Measurements from ENCODE around the gene ZBTB46.

The ZBTB46 gene

DNA sequence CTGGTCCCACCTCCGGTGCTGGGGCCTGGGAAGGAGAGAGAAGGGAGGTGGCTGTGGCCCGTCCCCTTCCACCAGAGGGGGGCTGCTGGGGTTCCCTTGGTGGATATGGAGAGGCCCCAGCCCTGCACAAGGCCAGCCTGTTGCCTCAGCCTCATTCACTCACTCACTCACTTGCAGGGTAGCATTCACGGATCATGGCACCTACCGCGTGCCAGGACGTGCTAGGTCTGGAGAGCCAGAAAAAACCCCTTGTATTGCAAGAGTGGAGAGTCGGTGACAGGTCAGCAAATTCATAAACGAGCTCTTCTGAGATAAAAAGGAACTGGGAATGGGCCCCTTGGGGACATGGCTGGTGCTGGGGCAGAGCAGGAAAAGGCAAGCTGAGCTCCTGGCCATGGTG lies 6.4 kb upstream of the ZBTB46 start:
- no peak for DNase-seq

DNA sequence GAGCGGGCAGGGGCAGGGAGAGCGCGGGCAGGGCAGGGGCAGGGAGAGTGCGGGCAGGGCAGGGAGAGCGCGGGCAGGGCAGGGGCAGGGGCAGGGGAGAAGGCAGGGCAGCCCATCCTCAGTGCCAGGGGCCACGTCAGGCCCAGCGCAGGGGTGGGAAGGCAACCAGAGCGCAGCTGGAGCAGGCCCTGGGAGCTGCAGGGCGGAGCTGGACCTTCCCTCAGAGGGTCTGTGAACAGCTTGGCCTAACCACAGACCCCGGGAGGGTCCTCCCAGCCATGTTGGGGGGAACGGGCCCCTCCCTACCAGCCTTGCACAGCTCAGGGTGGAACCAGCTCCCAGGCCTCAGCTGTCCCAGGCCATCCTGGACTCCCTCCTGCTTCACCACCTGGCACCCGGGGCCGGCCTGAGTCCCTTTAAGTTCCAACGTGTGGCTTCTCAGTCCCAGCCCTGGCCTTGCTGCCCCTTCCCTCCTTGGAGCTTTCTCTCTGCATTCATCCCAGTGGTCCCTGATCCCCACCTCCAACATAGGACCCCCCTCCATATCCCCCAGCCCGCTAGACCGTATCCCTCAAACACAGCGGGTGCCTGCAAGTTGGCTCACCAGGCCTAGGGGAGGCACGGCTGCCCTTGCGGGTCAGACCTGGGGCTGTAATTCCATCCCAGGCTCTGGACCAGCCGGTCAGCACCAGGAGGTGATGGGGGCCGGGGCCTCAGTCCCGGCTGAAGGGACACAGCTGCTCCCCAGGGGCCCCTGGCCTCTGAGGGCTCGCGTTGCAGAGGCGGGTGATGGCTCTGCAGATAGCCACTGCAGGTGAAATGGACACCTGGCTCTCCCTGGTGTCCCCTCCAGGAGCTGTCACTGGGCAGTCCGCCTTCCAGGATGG lies 5.6 kb upstream of the ZBTB46 start:
- DNase-seq = no peak

DNA sequence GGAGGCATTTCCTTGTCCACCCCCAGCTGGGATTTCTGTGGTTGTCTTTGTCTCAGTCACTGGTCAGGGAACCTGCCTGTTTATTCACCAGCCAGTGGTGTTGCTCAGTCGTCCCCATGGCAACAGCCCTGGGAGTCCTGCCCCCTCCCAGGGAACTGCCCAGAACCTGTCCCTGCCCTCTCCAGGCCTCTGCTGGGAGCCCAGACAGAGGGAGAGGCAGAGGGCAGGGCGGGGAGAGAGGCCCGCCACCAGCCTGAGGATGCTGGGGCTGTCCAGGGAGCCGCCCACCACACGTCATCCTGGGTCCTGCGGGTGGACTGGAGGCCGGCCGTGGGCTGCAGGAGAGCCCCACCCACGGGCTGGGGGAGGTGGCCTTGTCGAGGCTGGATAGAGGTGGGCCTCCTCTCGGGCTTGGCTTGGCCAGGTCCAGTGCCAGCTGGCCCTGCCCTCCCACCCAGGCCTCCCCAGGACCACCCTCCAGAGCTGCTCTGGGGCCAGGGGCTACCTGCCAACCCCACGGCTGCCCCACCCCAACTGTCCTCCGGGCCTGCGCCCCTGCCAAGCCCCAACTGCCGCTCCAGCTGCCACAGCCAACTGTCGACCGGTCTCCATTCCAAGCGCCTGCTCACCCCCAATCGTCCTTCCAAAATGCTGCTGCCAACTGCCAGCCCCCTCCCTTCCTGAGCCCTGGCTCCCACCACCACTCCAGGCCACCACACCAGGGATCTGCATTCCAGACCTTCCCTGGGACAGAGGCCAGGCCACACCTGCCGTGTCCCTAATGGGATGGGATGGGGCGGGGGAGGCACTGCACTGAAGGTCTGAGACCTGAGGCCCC lies 4.2 kb upstream of the ZBTB46 start:
- DNase-seq = peak; percentile 80

DNA sequence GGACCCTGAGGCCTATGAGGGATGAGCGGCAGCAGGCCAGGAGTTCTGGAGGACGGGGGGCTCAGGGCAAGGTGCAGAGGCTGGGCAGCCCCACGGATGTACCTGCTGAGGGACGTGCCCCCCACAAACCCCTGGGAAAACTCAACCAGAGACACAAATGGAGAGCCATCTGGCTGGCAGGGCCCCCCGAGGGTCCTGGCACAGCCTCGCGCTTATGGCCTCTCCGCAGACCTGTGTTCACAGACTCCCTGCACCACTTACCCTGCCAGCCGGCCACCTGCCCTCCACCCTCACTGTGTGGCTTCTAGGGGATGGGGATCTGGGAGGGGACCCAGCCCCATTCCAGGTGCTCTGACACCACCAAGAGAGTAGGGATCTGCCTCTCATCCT lies 3.4 kb upstream of the ZBTB46 start:
- DNase-seq = no peak

DNA sequence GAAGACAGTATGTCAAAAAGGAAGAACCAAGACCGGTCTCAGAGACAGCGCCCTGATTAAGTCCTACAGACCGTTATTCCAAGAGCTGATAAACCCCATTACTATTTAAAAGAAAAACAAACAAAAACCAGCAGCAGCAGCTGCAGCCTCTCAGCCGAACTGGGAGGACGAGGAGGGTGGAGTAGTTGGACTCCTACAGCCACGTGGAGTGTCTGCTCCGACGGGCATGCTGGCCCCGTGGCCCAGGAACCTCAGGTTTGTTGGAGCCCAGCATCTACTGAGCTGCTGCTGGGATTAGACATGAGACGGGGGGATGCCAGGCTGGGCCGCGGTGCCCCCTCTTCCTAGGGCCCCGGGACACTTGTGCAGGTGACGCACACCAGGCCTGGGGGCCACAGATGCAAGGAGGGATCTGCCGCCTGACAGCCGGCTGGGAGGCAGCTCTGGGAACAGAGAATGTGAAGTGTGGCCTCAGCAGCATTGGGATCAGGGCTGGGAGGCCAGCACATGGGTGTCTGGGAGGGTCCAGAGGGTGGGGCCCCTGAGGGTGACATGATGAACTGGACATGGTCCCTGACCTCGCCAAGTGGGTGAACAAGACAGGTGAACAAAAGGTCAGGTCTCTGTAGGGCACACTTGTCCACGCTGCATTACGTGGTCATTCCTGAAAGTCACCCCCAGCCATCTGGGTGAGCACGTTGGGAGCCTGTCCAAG lies 2.9 kb upstream of the ZBTB46 start:
- no peak for DNase-seq

GRCh38 chr20:63831993-63832686 lies 1.1 kb upstream of the ZBTB46 start:
- no peak for DNase-seq

DNA sequence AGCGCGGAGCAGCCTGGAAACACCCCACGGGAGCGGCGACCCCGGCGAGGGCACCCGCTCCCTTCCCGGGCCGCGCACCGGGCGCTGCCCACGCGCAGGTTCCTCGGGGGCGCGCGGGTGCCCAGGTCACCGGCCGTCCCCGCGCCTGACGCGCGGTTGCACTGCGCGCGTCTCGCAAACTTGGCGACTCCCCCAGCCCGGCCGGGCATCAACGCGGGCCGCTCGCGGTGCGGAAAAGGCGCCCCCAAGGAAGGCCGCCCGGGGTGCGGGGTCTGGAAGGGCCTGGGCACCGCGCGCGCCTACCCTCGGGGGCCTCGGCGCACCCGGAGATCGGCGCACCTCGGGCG lies 555 bp upstream of the ZBTB46 start:
- no peak for DNase-seq

GRCh38 chr20:63829945-63830835 lies 874 bp downstream of the ZBTB46 start:
- no peak for DNase-seq

- no peak for DNase-seq
Measured at GRCh38 chr20:63829603-63829944, 1.5 kb downstream of the ZBTB46 start.

DNA sequence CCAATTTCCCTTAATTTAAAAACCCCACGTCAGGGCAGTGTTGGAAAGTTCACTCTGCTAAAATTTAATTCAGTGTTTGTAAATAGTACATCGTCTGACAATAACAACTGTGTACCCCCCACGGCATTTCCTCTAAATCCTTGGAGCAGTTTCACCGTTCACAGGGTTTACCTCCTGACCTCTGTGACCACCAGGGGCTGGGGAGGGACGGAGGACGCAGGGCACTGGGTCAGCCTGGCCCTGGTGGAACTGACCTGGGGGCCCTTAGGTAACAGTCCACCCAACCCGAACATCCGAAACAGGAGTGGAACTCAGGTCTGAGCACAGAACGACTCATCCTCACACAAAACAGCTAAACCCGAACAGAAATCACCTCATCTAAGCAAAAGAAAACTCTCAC lies 2.1 kb downstream of the ZBTB46 start:
- DNase-seq = no peak

- no peak for DNase-seq
Measured at GRCh38 chr20:63828545-63828944, 2.5 kb downstream of the ZBTB46 start.

GRCh38 chr20:63828124-63828523 lies 2.9 kb downstream of the ZBTB46 start:
- no peak for DNase-seq

DNA sequence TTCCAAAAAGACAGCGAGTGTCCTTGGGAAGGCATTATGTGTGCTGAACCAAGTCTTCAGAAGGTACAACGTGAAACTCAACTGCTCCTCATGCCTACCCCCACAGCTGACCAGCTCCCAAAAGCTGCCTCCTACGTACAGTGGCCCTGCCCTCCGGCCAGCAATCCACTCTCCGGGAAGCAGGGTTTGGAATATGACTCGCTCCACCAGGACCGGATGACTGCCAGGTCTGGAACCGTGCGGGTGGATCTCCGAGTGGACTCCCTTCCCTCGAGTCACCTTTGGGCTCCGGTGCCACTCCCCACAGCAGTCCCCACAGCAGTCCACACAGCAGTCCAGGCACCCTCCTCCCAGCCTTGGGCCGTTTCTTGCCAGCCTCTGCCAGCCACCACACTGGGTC lies 4.3 kb downstream of the ZBTB46 start:
- no peak for DNase-seq

DNA sequence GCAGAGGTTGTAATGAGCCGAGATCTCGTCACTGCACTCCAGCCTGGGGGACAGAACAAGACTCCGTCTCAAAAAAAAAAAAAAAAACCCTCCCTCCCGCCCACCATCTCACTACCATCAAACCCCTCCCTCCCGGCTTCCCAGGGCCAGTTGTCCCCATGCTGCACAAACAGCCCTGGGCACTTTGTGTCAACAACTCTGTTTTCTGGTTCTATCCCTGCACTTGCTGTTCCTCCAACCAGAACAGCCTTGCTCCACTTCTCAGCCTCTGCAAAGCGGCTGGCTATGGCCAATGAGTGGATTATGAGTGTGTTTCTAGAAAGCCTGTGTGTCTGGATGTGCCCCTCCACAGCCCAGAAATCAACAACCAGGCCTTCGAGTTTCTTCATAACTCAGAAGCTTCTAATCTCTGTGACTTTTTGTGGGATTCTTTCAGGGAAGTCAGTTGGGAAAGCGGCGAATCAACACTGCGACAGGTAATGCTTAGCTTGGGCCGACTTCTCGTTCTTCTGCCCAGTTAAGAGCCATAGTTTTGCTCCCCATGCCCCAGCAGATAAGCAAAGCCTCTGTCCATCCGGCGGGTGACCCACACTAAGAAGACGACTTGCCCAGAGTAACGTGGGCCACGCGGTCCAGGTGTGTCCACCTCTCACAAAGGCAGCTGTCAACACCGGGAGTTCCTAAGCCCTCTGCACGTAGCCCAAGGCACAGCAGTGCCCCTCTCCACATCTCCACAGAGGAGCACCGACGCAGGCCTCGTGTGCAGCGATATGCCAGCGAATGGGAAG lies 5.5 kb downstream of the ZBTB46 start:
- no peak for DNase-seq

DNA sequence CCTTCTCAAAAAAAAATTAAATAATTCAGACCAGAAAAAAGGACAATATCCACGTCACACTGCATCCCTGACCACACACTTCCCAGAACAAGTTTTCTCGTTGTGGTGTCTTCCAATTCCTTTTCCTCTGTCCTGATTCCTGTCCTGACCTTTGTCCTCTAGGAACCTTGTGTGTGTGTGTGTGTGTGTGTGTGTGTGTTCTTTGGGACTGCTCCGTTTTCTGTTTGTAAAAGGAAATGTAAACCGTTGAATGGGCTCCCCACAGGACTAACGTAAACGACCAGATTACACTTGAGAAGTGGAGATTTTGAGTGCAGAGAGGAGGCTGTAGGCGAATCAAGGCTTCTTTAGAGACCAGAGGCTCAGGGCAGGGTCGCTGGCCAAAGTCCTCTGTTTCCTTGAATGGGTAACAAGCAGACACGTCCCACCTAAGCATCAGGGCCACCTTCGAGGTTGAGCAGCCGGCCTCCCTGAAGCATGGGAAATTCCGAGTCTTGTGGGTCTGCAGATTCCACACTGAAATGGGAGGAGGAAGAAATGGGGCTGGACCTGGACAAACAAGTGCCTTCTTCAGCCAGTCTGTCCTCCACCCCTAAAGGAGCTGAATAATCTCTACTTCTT lies 7.3 kb downstream of the ZBTB46 start:
- DNase-seq = no peak

GRCh38 chr20:63822276-63822696 lies 8.8 kb downstream of the ZBTB46 start:
- DNase-seq = no peak

DNA sequence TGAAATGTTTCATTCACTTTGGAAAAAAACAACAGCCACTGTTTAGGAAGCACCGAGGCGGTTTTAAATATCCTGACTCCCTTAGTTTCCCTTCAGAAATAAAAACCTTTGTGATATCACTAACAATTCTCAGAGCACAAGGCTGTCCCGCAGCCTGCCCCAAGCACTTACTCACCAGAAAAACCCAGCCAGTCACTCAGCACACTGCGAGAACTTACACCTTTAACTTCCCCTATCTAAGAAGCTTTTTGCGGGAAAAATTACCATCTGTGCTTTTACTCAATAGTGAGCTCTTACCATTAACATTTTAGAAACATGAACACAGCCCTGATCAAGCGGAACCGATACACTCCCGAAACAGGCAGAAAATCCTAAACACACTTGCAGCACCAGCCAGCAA lies 9.3 kb downstream of the ZBTB46 start:
- no peak for DNase-seq

DNA sequence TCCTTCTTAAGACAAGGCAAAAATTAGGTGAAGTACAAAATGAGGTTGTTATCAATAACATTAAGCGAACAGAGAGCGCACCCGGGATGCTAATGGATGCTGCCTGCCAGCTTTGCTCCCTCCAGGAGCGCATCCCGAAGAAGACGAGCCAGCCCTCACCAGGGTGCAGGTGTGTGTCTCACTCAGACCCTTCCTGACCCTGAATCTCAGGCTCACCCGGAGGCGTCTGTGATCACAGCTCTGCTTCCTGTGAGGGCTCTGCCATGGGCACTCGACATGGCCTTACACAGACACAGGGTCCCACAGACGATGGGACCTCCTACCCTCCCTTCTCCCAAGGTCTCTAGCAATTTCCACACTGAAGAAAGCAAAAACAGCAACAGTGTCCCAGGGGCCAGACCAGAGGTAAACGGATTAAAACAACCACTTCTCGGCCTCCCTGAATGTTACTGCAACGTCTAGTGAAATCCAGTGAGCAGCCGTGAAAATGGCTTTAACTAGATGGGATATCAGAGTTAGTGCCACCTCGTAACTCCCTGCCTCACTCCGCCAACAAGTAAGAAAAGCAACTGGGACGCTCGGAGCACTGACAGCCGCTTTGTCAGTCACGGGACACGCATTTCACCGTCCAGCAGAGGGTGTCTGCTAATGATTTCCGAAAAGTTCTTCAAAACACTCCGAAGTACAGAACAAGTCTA lies 11.7 kb downstream of the ZBTB46 start:
- no peak for DNase-seq

DNA sequence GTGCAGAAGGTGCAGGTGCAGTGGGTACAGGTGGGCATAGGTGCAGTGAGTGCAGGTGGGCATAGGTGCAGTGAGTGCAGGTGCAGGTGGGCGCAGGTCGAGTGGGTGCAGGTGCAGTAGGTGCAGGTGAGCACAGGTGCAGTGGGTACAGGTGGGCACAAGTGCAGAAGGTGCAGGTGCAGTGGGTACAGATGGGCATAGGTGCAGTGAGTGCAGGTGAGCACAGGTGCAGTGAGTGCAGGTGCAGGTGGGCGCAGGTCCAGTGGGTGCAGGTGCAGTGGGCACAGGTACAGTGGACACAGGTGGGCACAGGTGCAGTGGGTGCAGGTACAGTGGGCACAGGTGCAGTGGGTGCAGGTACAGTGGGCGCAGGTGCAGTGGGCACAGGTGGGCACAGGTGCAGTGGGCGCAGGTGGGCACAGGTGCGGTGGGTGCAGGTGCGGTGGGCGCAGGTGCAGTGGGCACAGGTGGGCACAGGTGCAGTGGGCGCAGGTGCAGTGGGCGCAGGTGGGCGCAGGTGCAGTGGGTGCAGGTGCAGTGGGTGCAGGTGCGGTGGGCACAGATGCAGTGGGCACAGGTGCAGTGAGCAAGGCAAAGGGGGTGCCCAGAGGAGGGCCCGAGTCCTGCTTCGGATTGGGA lies 15.3 kb downstream of the ZBTB46 start:
- DNase-seq = no peak
